ENCODE data around the gene RALGPS1.
A peak's percentile ranks its signal among the peaks of the same experiment; 100 is the strongest.

The RALGPS1 gene

GRCh38 chr9:127198587-127198986, 284.0 kb downstream of the RALGPS1 start:
- DNase-seq, result no peak

GRCh38 chr9:127199001-127199791, 284.6 kb downstream of the RALGPS1 start:
- DNase-seq, result no peak

- DNase-seq, result no peak
Measured at GRCh38 chr9:127200106-127200862, 285.7 kb downstream of the RALGPS1 start.

- DNase-seq, result no peak
Measured at GRCh38 chr9:127201071-127201541, 286.5 kb downstream of the RALGPS1 start.

GRCh38 chr9:127201731-127202130, 287.1 kb downstream of the RALGPS1 start:
- no peak for DNase-seq

GRCh38 chr9:127202461-127203169, 288.0 kb downstream of the RALGPS1 start:
- DNase-seq, result no peak

- DNase-seq, result no peak
Measured at GRCh38 chr9:127203681-127204327, 289.2 kb downstream of the RALGPS1 start.

- no peak for DNase-seq
Measured at GRCh38 chr9:127204771-127205470, 290.3 kb downstream of the RALGPS1 start.

GRCh38 chr9:127205952-127206351, 291.4 kb downstream of the RALGPS1 start:
- no peak for DNase-seq

- DNase-seq, result no peak
Measured at GRCh38 chr9:127206666-127207065, 292.1 kb downstream of the RALGPS1 start.

GRCh38 chr9:127207734-127208410, 293.3 kb downstream of the RALGPS1 start:
- DNase-seq, result no peak

- no peak for DNase-seq
Measured at GRCh38 chr9:127208416-127208815, 293.8 kb downstream of the RALGPS1 start.

GRCh38 chr9:127209220-127209619, 294.6 kb downstream of the RALGPS1 start:
- DNase-seq, result no peak

- DNase-seq, result no peak
Measured at GRCh38 chr9:127209948-127210640, 295.5 kb downstream of the RALGPS1 start.

- no peak for DNase-seq
Measured at GRCh38 chr9:127210851-127211730, 296.5 kb downstream of the RALGPS1 start.

- DNase-seq, result no peak
Measured at GRCh38 chr9:127211983-127212382, 297.4 kb downstream of the RALGPS1 start.

GRCh38 chr9:127212453-127212852, 297.9 kb downstream of the RALGPS1 start:
- no peak for DNase-seq

GRCh38 chr9:127213859-127214258, 299.3 kb downstream of the RALGPS1 start:
- no peak for DNase-seq

- peak; percentile 9 for DNase-seq
Measured at GRCh38 chr9:127214421-127215267, 300.1 kb downstream of the RALGPS1 start.

Data from NCI-H2081 treated with DMSO at 0.1 percent for 48 hours (cell line).